SU-DHL-6 (cell line): ENCODE results near the gene MRPL20.

Source experiments
- CTCF ChIP-seq: fragments of 200-600 bp; sonication (generic); IDR thresholded peaks from one replicate; pipeline ENCODE4 v1.5.1; 2017; ENCODE audit warnings: antibody characterized with exemption, mild to moderate bottlenecking, low read length, moderate library complexity; ENCODE audit not compliant: insufficient read depth, poor library complexity, severe bottlenecking
- EZH2phosphoT487 ChIP-seq: fragments of 200-600 bp; sonication (generic), shearing (Covaris generic); conservative IDR thresholded peaks from 2 replicates; pipeline ENCODE4 v1.6.1; 2018; ENCODE audit warnings: mild to moderate bottlenecking, antibody characterized with exemption, low read length, moderate library complexity, mixed read lengths

- TF ChIP-seq CTCF (no peak), EZH2phosphoT487 (no peak)
These were observed 21.1 kb upstream of the MRPL20 start for GRCh38 chr1:1428174-1428573.
